ENCODE measurements around the gene LYZ.

The LYZ gene

DNA sequence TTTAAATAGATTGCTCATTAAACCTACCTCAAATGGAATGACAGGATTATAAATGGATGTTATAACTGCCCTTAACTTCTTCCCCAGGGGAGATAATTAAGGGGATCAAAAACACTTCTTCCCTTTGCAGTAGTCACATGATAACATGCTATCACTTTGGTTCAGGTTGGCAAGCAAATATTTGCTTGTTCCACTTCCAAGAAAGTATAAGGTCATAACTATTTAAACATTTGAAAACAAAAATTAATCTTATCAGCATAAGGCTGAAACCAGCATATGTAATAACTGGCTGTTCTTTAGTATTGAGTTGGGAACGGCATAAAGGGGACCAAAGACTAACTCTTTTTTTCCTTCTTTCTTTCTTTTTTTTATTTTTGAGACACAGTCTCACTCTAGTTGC, 2.4 kb upstream of the LYZ start:
- in situ Hi-C loops (cut with MboI; ENCODE audit: low pct_unique_long_range_greater_than_20kb, low sequenced_read_pairs, unreplicated experiment): no loop called here

DNA sequence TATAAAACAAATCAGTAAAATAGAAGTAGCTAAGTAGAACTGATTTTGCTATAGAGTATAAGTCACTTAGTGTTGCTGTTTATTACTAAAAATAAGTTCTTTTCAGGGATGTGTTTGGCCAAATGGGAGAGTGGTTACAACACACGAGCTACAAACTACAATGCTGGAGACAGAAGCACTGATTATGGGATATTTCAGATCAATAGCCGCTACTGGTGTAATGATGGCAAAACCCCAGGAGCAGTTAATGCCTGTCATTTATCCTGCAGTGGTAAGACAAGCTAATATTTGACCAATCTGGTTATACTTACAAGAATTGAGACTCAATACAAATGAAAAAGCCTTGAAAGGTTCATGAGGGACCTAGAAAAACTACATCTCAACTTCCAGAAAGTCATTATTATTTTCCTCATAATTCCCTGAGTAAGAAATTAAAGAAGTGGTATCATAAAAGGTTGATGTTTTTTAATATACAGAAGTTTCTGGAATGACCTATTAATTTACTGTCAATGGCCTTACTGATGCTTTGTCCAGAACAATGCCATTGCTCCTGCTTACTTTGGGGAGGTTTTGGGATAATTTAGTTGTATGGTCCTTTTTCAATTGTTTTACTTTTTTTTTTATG, 1.9 kb downstream of the LYZ start:
- TF ChIP-seq, protein P1, sequence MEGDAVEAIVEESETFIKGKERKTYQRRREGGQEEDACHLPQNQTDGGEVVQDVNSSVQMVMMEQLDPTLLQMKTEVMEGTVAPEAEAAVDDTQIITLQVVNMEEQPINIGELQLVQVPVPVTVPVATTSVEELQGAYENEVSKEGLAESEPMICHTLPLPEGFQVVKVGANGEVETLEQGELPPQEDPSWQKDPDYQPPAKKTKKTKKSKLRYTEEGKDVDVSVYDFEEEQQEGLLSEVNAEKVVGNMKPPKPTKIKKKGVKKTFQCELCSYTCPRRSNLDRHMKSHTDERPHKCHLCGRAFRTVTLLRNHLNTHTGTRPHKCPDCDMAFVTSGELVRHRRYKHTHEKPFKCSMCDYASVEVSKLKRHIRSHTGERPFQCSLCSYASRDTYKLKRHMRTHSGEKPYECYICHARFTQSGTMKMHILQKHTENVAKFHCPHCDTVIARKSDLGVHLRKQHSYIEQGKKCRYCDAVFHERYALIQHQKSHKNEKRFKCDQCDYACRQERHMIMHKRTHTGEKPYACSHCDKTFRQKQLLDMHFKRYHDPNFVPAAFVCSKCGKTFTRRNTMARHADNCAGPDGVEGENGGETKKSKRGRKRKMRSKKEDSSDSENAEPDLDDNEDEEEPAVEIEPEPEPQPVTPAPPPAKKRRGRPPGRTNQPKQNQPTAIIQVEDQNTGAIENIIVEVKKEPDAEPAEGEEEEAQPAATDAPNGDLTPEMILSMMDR (IDR thresholded peaks at IDR 0.05; ENCODE audit: extremely low read depth, insufficient read depth, missing control alignments): no peak
- in situ Hi-C loops (cut with MboI; ENCODE audit: low pct_unique_long_range_greater_than_20kb, low sequenced_read_pairs, unreplicated experiment): no loop called here
- DNase-seq (ENCODE audit: low spot score): no peak

More for the DNA sequence above, 2.4 kb upstream of the LYZ start:
- DNase-seq (ENCODE audit: low spot score): no peak
- TF ChIP-seq, protein P1 (IDR thresholded peaks at IDR 0.05; ENCODE audit: extremely low read depth, insufficient read depth, missing control alignments): no peak

- TF ChIP-seq, protein P1 (IDR thresholded peaks at IDR 0.05; ENCODE audit: extremely low read depth, insufficient read depth, missing control alignments): no peak
- in situ Hi-C loops (cut with MboI; ENCODE audit: low pct_unique_long_range_greater_than_20kb, low sequenced_read_pairs, unreplicated experiment): no loop called here
- DNase-seq (ENCODE audit: low spot score): no peak
These were observed 2.6 kb downstream of the LYZ start for GRCh38 chr12:69350777-69351176.

DNA sequence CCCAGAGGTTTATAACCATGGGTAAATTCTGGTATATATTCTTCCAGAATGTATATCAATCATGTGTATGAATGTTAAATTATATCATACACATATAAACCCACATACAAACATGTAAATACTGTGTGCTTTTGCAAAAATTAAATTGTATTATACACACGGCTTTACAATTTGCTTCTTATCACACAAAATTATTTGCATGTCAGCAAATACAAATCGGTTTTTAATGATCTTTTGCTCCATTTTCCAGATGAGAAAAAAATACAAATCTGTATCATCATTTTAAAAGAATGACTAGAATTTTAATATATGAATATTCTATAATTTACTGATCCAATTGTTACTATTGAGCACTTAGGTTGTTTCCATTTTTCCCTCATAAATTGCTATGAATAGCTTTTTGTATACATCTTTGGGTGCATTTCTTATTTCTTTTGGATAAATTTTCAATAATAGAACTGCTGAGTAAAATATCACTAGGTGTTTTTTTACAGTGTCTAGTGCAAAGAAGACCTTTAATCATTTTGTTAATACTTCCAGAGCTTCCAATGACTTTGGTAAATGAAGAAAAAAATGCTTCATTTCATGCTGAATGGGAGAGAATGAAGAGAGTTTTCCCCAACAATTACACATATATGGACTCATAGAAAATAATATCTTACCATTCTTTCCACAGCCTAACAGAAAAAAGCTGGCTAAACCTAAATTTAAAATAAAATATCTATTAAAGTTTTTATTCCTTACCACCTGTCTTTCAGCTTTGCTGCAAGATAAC, 3.5 kb downstream of the LYZ start:
- in situ Hi-C loops (cut with MboI; ENCODE audit: low pct_unique_long_range_greater_than_20kb, low sequenced_read_pairs, unreplicated experiment): no loop called here
- no peak for DNase-seq (ENCODE audit: low spot score)
- TF ChIP-seq, protein P1 (IDR thresholded peaks at IDR 0.05; ENCODE audit: extremely low read depth, insufficient read depth, missing control alignments): no peak

GRCh38 chr12:69352904-69353303, 4.7 kb downstream of the LYZ start:
- in situ Hi-C loops (cut with MboI; ENCODE audit: low pct_unique_long_range_greater_than_20kb, low sequenced_read_pairs, unreplicated experiment): no loop called here
- TF ChIP-seq, protein P1 (IDR thresholded peaks at IDR 0.05; ENCODE audit: extremely low read depth, insufficient read depth, missing control alignments): no peak
- DNase-seq (ENCODE audit: low spot score): no peak

DNA sequence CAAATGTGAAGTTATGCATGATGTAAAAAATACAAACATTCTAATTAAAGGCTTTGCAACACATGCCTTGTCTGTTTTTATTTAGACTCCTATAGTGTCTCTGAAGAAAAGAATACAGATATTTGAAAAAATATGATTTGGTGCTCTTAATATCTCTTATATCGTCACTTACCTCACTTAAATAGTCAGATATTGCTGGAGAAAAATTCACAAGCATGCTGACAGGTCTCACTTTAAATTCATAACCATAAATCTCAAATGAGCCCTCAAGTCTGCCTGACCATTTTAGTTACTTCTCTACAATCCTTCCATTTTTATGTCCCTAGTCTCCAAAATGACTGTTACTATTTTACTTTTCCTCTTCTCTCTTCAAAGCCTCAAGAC, 6.0 kb downstream of the LYZ start:
- in situ Hi-C loops (cut with MboI; ENCODE audit: low pct_unique_long_range_greater_than_20kb, low sequenced_read_pairs, unreplicated experiment): no loop called here
- TF ChIP-seq, protein P1 (IDR thresholded peaks at IDR 0.05; ENCODE audit: extremely low read depth, insufficient read depth, missing control alignments): no peak

More for the DNA sequence above, 6.0 kb downstream of the LYZ start:
- no peak for DNase-seq (ENCODE audit: low spot score)

All from GM13977 (cell line).